OCI-LY7 (cell line): Measurements from ENCODE around the gene PPP1R37. TPM values are rescaled to one million over a fixed set of nuclear protein-coding genes. Genes with fewer than 3 reads are reported as not detected.

Experiments used
- BruUV-seq: library from RNA; stranded (reverse); fragments of 400-500 nt; replicated peaks from 2 replicates; lab custom pipeline; 2021; lab: Mats Ljungman, UMichigan
- CTCF ChIA-PET: fragments of 300-600 bp; sonication (Branson Sonifier 250); formaldehyde crosslinking; loops from one replicate; lab custom pipeline; 2022; ENCODE audit warnings: antibody characterized with exemption; ENCODE audit not compliant: unreplicated experiment; lab: Charles Lee
- POLR2A ChIA-PET: fragments of 300-600 bp; sonication (Branson Sonifier 250); formaldehyde crosslinking; loops from one replicate; lab custom pipeline; 2022; ENCODE audit warnings: antibody characterized with exemption; lab: Charles Lee
- DNase-seq: peaks from one replicate; pipeline ENCODE4 v3.0.0-alpha.2; 2015; ENCODE audit warnings: low spot score
- H2AFZ ChIP-seq: fragments of 200-600 bp; sonication (generic), shearing (Covaris generic); 2 replicates; pipeline ENCODE4 v1.6.1; 2014; ENCODE audit warnings: mild to moderate bottlenecking, antibody characterized with exemption, low read length, moderate library complexity
- H3K27ac ChIP-seq: fragments of 200-600 bp; sonication (generic); 2 replicates; pipeline ENCODE4 v1.5.1; 2014; ENCODE audit warnings: mixed run types, low read depth, mild to moderate bottlenecking, moderate library complexity, low read length, inconsistent platforms; ENCODE audit not compliant: poor library complexity, severe bottlenecking
- H3K36me3 ChIP-seq: fragments of 200-600 bp; sonication (generic); 2 replicates; pipeline ENCODE4 v1.6.1; 2014; ENCODE audit warnings: mild to moderate bottlenecking, antibody characterized with exemption, low read length, moderate library complexity, mixed read lengths; ENCODE audit not compliant: insufficient read depth
- H3K4me1 ChIP-seq: fragments of 200-600 bp; sonication (generic); 2 replicates; pipeline ENCODE4 v1.5.1; 2014; ENCODE audit warnings: mild to moderate bottlenecking, low read length; ENCODE audit not compliant: insufficient read depth, poor library complexity, severe bottlenecking
- H3K4me2 ChIP-seq: fragments of 200-600 bp; sonication (generic); 2 replicates; pipeline ENCODE4 v1.6.1; 2014; ENCODE audit warnings: mild to moderate bottlenecking, low read length
- H3K4me3 ChIP-seq: fragments of 200-600 bp; sonication (generic); 2 replicates; pipeline ENCODE4 v1.5.1; 2014; ENCODE audit warnings: mild to moderate bottlenecking, low read depth, low read length; ENCODE audit not compliant: poor library complexity, severe bottlenecking
- H3K79me2 ChIP-seq: fragments of 200-600 bp; sonication (generic); 2 replicates; pipeline ENCODE4 v1.6.1; 2016; ENCODE audit warnings: low read depth, mild to moderate bottlenecking, low read length, moderate library complexity, mixed read lengths; ENCODE audit not compliant: insufficient read depth
- H3K9me2 ChIP-seq: fragments of 200-600 bp; sonication (generic); 2 replicates; pipeline ENCODE4 v1.6.1; 2016; ENCODE audit warnings: mild to moderate bottlenecking, low read length, mixed read lengths; ENCODE audit not compliant: insufficient read depth
- H3K9me3 ChIP-seq: fragments of 200-600 bp; sonication (generic); 2 replicates; pipeline ENCODE4 v1.6.1; 2014; ENCODE audit warnings: mild to moderate bottlenecking, mixed run types, low read length, mixed read lengths
- H4K20me1 ChIP-seq: fragments of 200-600 bp; sonication (generic); 2 replicates; pipeline ENCODE4 v1.6.1; 2014; ENCODE audit warnings: mild to moderate bottlenecking, antibody characterized with exemption, low read length, moderate library complexity, mixed read lengths; ENCODE audit not compliant: insufficient read depth
- CTCF ChIP-seq: fragments of 200-600 bp; sonication (generic); conservative IDR thresholded peaks from 2 replicates; pipeline ENCODE4 v1.5.1; 2014; ENCODE audit warnings: mild to moderate bottlenecking, antibody characterized with exemption, low read length, moderate library complexity, mixed read lengths
- EZH2phosphoT487 ChIP-seq: fragments of 200-600 bp; sonication (generic); IDR thresholded peaks from 2 replicates; pipeline ENCODE4 v1.6.1; 2018; ENCODE audit warnings: low read depth, borderline replicate concordance, mild to moderate bottlenecking, mixed run types, antibody characterized with exemption, low read length, moderate library complexity, mixed read lengths
- intact Hi-C: fragments of 100-400 bp; cut with micrococcal nuclease; formaldehyde crosslinking; loops from one replicate; pipeline ENCODE4 v1.10.0; 2022; ENCODE audit not compliant: unreplicated experiment
- total RNA-seq, 2 experiments: library from RNA; depleted of rRNA in 1 of 2; stranded (reverse); fragments of >200 nt in 1 of 2; shearing (Covaris generic) in 1 of 2; gene quantifications; 2 replicates each; pipeline ENCODE4 v1.2.3, GENCODE V29; 2014 to 2022

Gene PPP1R37
- total RNA-seq, 2 experiments from 2014 or later = 24.7 to 48.6 TPM

- Histone ChIP-seq H3K27ac (no peak overlapping the region), H3K79me2 (peaks cover 21% of the 10 kb centered on the region; the same call in 1 of the 2 replicates), H3K4me2 (no peak overlapping the region), H4K20me1 (peaks cover 4% of the 10 kb centered on the region; the same call in 1 of the 2 replicates), H2AFZ (no peak overlapping the region), H3K9me3 (no peaks in the 10 kb centered on the region), H3K4me3 (no peak overlapping the region), H3K9me2 (no peaks in the 10 kb centered on the region), H3K4me1 (peaks cover 54% of the 10 kb centered on the region), H3K36me3 (peaks cover 10% of the 10 kb centered on the region; the same call in 1 of the 2 replicates)
- no peak for DNase-seq
- TF ChIP-seq CTCF (no peak), EZH2phosphoT487 (no peak)
- ChIA-PET CTCF (no interaction called here), POLR2A (interaction anchor here (0.9 kb wide), 1 partner anchor 8 kb away, joined by 4 read pairs; no protein-coding TSS in a partner anchor)
- intact Hi-C loops = no loop called here
- BruUV-seq = no TSS peak
These were observed 35.2 kb downstream of the PPP1R37 start for GRCh38 chr19:45128146-45128545.

- H3K4me3 ChIP-seq = no peak overlapping the region
- H3K4me1 ChIP-seq = peaks cover 61% of the 10 kb centered on the region
- H3K79me2 ChIP-seq = peaks cover 27% of the 10 kb centered on the region
- no peaks in the 10 kb centered on the region for H3K9me2 ChIP-seq
- H3K9me3 ChIP-seq = no peaks in the 10 kb centered on the region
- ChIA-PET POLR2A (no interaction called here), CTCF (no interaction called here)
- H3K27ac ChIP-seq = no peak overlapping the region
- intact Hi-C loops = no loop called here
- BruUV-seq = no TSS peak
- H4K20me1 ChIP-seq = peaks cover 3% of the 10 kb centered on the region; the same call in 1 of the 2 replicates
- TF ChIP-seq CTCF (no peak), EZH2phosphoT487 (no peak)
- H3K4me2 ChIP-seq = no peak overlapping the region
- H2AFZ ChIP-seq = no peak overlapping the region
- no peak for DNase-seq
- H3K36me3 ChIP-seq = peaks cover 10% of the 10 kb centered on the region; the same call in 1 of the 2 replicates
These were observed 35.8 kb downstream of the PPP1R37 start for GRCh38 chr19:45128806-45129205.

- intact Hi-C loops = loop anchor here (2.0 kb wide), 1 partner anchor 37 kb away; the partner anchor contains the start of gene PPP1R37
- H2AFZ ChIP-seq = no peak overlapping the region
- DNase-seq = no peak
- H3K4me2 ChIP-seq = peak overlapping the region; percentile 55
- BruUV-seq = no TSS peak
- H3K9me3 ChIP-seq = no peaks in the 10 kb centered on the region
- POLR2A ChIA-PET = no interaction called here
- H3K4me1 ChIP-seq = peaks cover 75% of the 10 kb centered on the region
- peak overlapping the region; percentile 46 for H3K27ac ChIP-seq
- peaks cover 34% of the 10 kb centered on the region for H3K79me2 ChIP-seq
- CTCF ChIA-PET = no interaction called here
- H3K4me3 ChIP-seq = peak overlapping the region; percentile 9
- no peaks in the 10 kb centered on the region for H3K9me2 ChIP-seq
- no peaks in the 10 kb centered on the region for H4K20me1 ChIP-seq
- TF ChIP-seq EZH2phosphoT487 = no peak
- H3K36me3 ChIP-seq = peaks cover 12% of the 10 kb centered on the region; the same call in 1 of the 2 replicates
These were observed 37.3 kb downstream of the PPP1R37 start for GRCh38 chr19:45130236-45130635.
